HEK293 (cell line): Measurements from ENCODE around the gene LARP6.

Source experiments
- YY1 ChIP-seq: fragments of 450-650 bp; formaldehyde crosslinking; IDR thresholded peaks from 2 replicates; pipeline ENCODE4 v1.5.1; 2018; ENCODE audit warnings: missing biosample characterization, missing genetic modification characterization
- ZNF121 ChIP-seq: fragments of 450-650 bp; formaldehyde crosslinking; IDR thresholded peaks from 2 replicates; pipeline ENCODE4 v1.5.1; 2016; ENCODE audit warnings: missing biosample characterization, missing genetic modification characterization
- ZNF626 ChIP-seq: fragments of 450-650 bp; sonication (Bioruptor Pico); formaldehyde crosslinking; IDR thresholded peaks from 2 replicates; pipeline ENCODE4 v1.5.1; 2018; ENCODE audit warnings: missing biosample characterization, missing genetic modification characterization, inconsistent platforms
- ZNF707 ChIP-seq: fragments of 450-650 bp; formaldehyde crosslinking; IDR thresholded peaks from 2 replicates; pipeline ENCODE4 v1.5.1; 2016; ENCODE audit warnings: missing biosample characterization, missing genetic modification characterization
- ZNF776 ChIP-seq: fragments of 450-650 bp; formaldehyde crosslinking; IDR thresholded peaks from 2 replicates; pipeline ENCODE4 v1.5.0; 2017; ENCODE audit warnings: missing biosample characterization, missing genetic modification characterization, borderline replicate concordance
- ZNF777 ChIP-seq: fragments of 450-650 bp; formaldehyde crosslinking; IDR thresholded peaks from 2 replicates; pipeline ENCODE4 v1.5.1; 2017; ENCODE audit warnings: missing biosample characterization, missing genetic modification characterization, borderline replicate concordance
- TF ChIP-seq, protein P1 (sequence below): fragments of 450-650 bp; formaldehyde crosslinking; IDR thresholded peaks from 2 replicates; pipeline ENCODE4 v1.5.1; 2016; ENCODE audit warnings: missing biosample characterization, missing genetic modification characterization

DNA sequence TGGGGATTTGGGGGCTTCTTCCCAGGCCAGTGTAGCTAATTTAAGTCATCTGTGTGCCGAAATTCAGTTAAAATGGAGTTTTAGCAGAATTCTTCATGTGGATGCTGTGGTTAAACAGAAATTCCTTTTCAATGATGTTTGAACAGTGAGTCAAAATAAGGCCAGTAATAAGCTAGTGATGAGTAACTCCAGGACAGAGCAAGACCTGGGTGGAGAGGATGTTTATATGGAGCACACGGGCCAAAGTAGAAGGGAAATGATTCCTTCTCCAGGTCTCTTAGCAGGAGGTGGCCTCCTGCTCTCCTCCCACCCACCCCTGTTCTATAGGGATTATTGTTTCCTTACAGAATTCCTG, 58.7 kb downstream of the LARP6 start:
- TF ChIP-seq YY1 (no peak), ZNF626 (tag by site-specific recombination) (no peak), ZNF121 (no peak), ZNF776 (tag by site-specific recombination) (no peak), ZNF707 (tag by site-specific recombination) (no peak), ZNF777 (no peak)
- TF ChIP-seq, protein P1, sequence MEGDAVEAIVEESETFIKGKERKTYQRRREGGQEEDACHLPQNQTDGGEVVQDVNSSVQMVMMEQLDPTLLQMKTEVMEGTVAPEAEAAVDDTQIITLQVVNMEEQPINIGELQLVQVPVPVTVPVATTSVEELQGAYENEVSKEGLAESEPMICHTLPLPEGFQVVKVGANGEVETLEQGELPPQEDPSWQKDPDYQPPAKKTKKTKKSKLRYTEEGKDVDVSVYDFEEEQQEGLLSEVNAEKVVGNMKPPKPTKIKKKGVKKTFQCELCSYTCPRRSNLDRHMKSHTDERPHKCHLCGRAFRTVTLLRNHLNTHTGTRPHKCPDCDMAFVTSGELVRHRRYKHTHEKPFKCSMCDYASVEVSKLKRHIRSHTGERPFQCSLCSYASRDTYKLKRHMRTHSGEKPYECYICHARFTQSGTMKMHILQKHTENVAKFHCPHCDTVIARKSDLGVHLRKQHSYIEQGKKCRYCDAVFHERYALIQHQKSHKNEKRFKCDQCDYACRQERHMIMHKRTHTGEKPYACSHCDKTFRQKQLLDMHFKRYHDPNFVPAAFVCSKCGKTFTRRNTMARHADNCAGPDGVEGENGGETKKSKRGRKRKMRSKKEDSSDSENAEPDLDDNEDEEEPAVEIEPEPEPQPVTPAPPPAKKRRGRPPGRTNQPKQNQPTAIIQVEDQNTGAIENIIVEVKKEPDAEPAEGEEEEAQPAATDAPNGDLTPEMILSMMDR (tag by site-specific recombination): no peak
